Trophoblast cell (in vitro differentiated cells and primary cell): ENCODE results near the gene TRPV5.

ENCODE experiments used
- DNase-seq, 2 donors: peaks; one replicate each; pipeline ENCODE4 v3.0.0-alpha.2; 2016
- H2AFZ ChIP-seq: 2 replicates; pipeline ENCODE4 v1.6.1; 2013; ENCODE audit warnings: low read length, moderate library complexity, mild to moderate bottlenecking; ENCODE audit not compliant: insufficient read depth, poor library complexity
- H2AK5ac ChIP-seq: 2 replicates; pipeline ENCODE4 v1.6.1; 2013; ENCODE audit warnings: mild to moderate bottlenecking, low read length
- H2BK120ac ChIP-seq: 2 replicates; pipeline ENCODE4 v1.6.1; 2013; ENCODE audit warnings: low read length, mild to moderate bottlenecking, moderate library complexity; ENCODE audit not compliant: insufficient read depth, poor library complexity
- H2BK12ac ChIP-seq: 2 replicates; pipeline ENCODE4 v1.6.1; 2013; ENCODE audit warnings: mild to moderate bottlenecking, low read length, moderate library complexity
- H2BK5ac ChIP-seq: 2 replicates; pipeline ENCODE4 v1.6.1; 2013; ENCODE audit warnings: low read length, low read depth, moderate library complexity, mild to moderate bottlenecking; ENCODE audit not compliant: poor library complexity
- H3K14ac ChIP-seq: 2 replicates; pipeline ENCODE4 v1.6.1; 2013; ENCODE audit warnings: mild to moderate bottlenecking, low read length
- H3K18ac ChIP-seq: 2 replicates; pipeline ENCODE4 v1.6.1; 2013; ENCODE audit warnings: mild to moderate bottlenecking, low read length
- H3K23ac ChIP-seq: 2 replicates; pipeline ENCODE4 v1.6.1; 2013; ENCODE audit warnings: low read length
- H3K27ac ChIP-seq: 2 replicates; pipeline ENCODE4 v1.5.1; 2013; ENCODE audit warnings: low read depth, mild to moderate bottlenecking, inconsistent platforms, low read length, moderate library complexity
- H3K27me3 ChIP-seq: 2 replicates; pipeline ENCODE4 v1.6.1; 2013; ENCODE audit warnings: inconsistent platforms, mild to moderate bottlenecking, low read length, moderate library complexity; ENCODE audit not compliant: insufficient read depth
- H3K36me3 ChIP-seq, 2 experiments: 1 replicate in 1 of 2; 2 replicates in 1 of 2; pipeline ENCODE4 v1.6.1; 2013; ENCODE audit warnings: low read length in 2 of 2, mild to moderate bottlenecking in 2 of 2, moderate library complexity in 1 of 2; ENCODE audit not compliant: insufficient read depth in 2 of 2, control insufficient read depth in 1 of 2
- H3K4ac ChIP-seq: 2 replicates; pipeline ENCODE4 v1.6.1; 2013; ENCODE audit warnings: low read depth, mild to moderate bottlenecking, low read length, moderate library complexity
- H3K4me1 ChIP-seq, 2 experiments: 1 replicate in 1 of 2; 2 replicates in 1 of 2; pipeline ENCODE4 v1.6.1; 2013; ENCODE audit warnings: low read length in 2 of 2, mild to moderate bottlenecking in 2 of 2, moderate library complexity in 1 of 2; ENCODE audit not compliant: insufficient read depth in 2 of 2, control insufficient read depth in 1 of 2
- H3K4me2 ChIP-seq: 2 replicates; pipeline ENCODE4 v1.6.1; 2013; ENCODE audit warnings: inconsistent platforms, mild to moderate bottlenecking, low read length, moderate library complexity
- H3K4me3 ChIP-seq: 2 replicates; pipeline ENCODE4 v1.5.1; 2013; ENCODE audit warnings: mild to moderate bottlenecking, low read depth, low read length, inconsistent platforms
- H3K79me1 ChIP-seq: one replicate; pipeline ENCODE4 v1.6.1; 2013; ENCODE audit warnings: low read length
- H3K79me2 ChIP-seq: 2 replicates; pipeline ENCODE4 v1.6.1; 2013; ENCODE audit warnings: low read length, mild to moderate bottlenecking; ENCODE audit not compliant: control insufficient read depth, insufficient read depth, poor library complexity
- H3K9ac ChIP-seq: 2 replicates; pipeline ENCODE4 v1.6.1; 2013; ENCODE audit warnings: mild to moderate bottlenecking, low read length
- H3K9me3 ChIP-seq: 2 replicates; pipeline ENCODE4 v1.6.1; 2013; ENCODE audit warnings: low read depth, mild to moderate bottlenecking, control low read depth, inconsistent platforms, low read length; ENCODE audit not compliant: insufficient read depth
- H4K12ac ChIP-seq: 2 replicates; pipeline ENCODE4 v1.6.1; 2013; ENCODE audit warnings: low read depth, mild to moderate bottlenecking, low read length, moderate library complexity
- H4K8ac ChIP-seq: 2 replicates; pipeline ENCODE4 v1.6.1; 2013; ENCODE audit warnings: low read depth, mild to moderate bottlenecking, low read length, moderate library complexity
- H4K91ac ChIP-seq: one replicate; pipeline ENCODE4 v1.6.1; 2013; ENCODE audit warnings: low read depth, mild to moderate bottlenecking, low read length, moderate library complexity
- WGBS: extraction: QIAGEN DNeasy Blood & Tissue Kit; methylation state at CpG from one replicate; pipeline ENCODE4 v1.1.7; 2013; ENCODE audit warnings: missing lambda C conversion rate; ENCODE audit not compliant: insufficient read length, insufficient coverage; ENCODE audit errors: extremely low coverage; 5-methylcytosine and 5-hydroxymethylcytosine counted together

TRPV5 gene

GRCh38 chr7:142968229-142968628 is 34.7 kb upstream of the TRPV5 start:
- no CpG with 5 or more reads among the region's 4 CpGs for WGBS

GRCh38 chr7:142964502-142965246 is 31.1 kb upstream of the TRPV5 start:
- Histone ChIP-seq H2BK5ac (no peak overlapping the region), H2BK12ac (no peak overlapping the region), H3K27ac (no peak overlapping the region), H2BK120ac (no peak overlapping the region), H3K36me3 (no peaks in the 10 kb centered on the region), H3K79me2 (no peaks in the 10 kb centered on the region), H3K79me1 (no peaks in the 10 kb centered on the region), H3K4me2 (no peak overlapping the region), H2AFZ (no peak overlapping the region), H4K8ac (no peak overlapping the region), H3K27me3 (no peaks in the 10 kb centered on the region), H2AK5ac (no peak overlapping the region), H3K18ac (no peak overlapping the region), H3K23ac (no peak overlapping the region), H3K9me3 (no peaks in the 10 kb centered on the region), H3K4me1 (no peaks in the 10 kb centered on the region), H3K4ac (no peak overlapping the region), H4K12ac (no peak overlapping the region), H3K14ac (no peak overlapping the region), H3K4me3 (no peak overlapping the region), H4K91ac (no peak overlapping the region), H3K9ac (no peak overlapping the region)
- no CpG with 5 or more reads among the region's 6 CpGs for WGBS
- peak; percentile 49 to 68 for DNase-seq

More at GRCh38 chr7:142968229-142968628, 34.7 kb upstream of the TRPV5 start:
- no peak overlapping the region for H3K27ac ChIP-seq
- no peaks in the 10 kb centered on the region for H3K79me1 ChIP-seq
- H3K9ac ChIP-seq: no peak overlapping the region
- no peak overlapping the region for H4K8ac ChIP-seq
- no peak overlapping the region for H2AFZ ChIP-seq
- no peaks in the 10 kb centered on the region for H3K36me3 ChIP-seq
- no peak overlapping the region for H4K12ac ChIP-seq
- H4K91ac ChIP-seq: no peak overlapping the region
- no peak overlapping the region for H3K14ac ChIP-seq
- H3K23ac ChIP-seq: no peak overlapping the region
- H2BK120ac ChIP-seq: no peak overlapping the region
- DNase-seq: no peak
- no peak overlapping the region for H3K18ac ChIP-seq
- no peak overlapping the region for H3K4me2 ChIP-seq
- H3K4me3 ChIP-seq: no peak overlapping the region
- H3K79me2 ChIP-seq: no peaks in the 10 kb centered on the region
- H2BK12ac ChIP-seq: no peak overlapping the region
- H3K4ac ChIP-seq: no peak overlapping the region
- no peak overlapping the region for H2AK5ac ChIP-seq
- H2BK5ac ChIP-seq: no peak overlapping the region
- no peaks in the 10 kb centered on the region for H3K27me3 ChIP-seq
- no peaks in the 10 kb centered on the region for H3K9me3 ChIP-seq
- H3K4me1 ChIP-seq: no peaks in the 10 kb centered on the region

GRCh38 chr7:142963993-142964392 is 30.4 kb upstream of the TRPV5 start:
- H3K14ac ChIP-seq: no peak overlapping the region
- H3K9ac ChIP-seq: no peak overlapping the region
- H3K4me1 ChIP-seq: no peaks in the 10 kb centered on the region
- no peak overlapping the region for H2BK12ac ChIP-seq
- H3K79me2 ChIP-seq: no peaks in the 10 kb centered on the region
- no peak overlapping the region for H2BK5ac ChIP-seq
- no peaks in the 10 kb centered on the region for H3K27me3 ChIP-seq
- no peak overlapping the region for H3K18ac ChIP-seq
- H2BK120ac ChIP-seq: no peak overlapping the region
- DNase-seq: no peak
- no peak overlapping the region for H3K4me3 ChIP-seq
- H3K27ac ChIP-seq: no peak overlapping the region
- no peak overlapping the region for H4K91ac ChIP-seq
- no peak overlapping the region for H3K4me2 ChIP-seq
- H3K23ac ChIP-seq: no peak overlapping the region
- no peak overlapping the region for H2AK5ac ChIP-seq
- no peak overlapping the region for H4K8ac ChIP-seq
- no peaks in the 10 kb centered on the region for H3K79me1 ChIP-seq
- no peaks in the 10 kb centered on the region for H3K36me3 ChIP-seq
- no peak overlapping the region for H4K12ac ChIP-seq
- H3K9me3 ChIP-seq: no peaks in the 10 kb centered on the region
- H3K4ac ChIP-seq: no peak overlapping the region
- WGBS: 100% methylated on average over 1 of the region's 2 CpGs
- no peak overlapping the region for H2AFZ ChIP-seq

- H3K36me3 ChIP-seq: no peaks in the 10 kb centered on the region
- H3K4me3 ChIP-seq: no peak overlapping the region
- H3K79me1 ChIP-seq: no peaks in the 10 kb centered on the region
- H3K9ac ChIP-seq: no peak overlapping the region
- WGBS: no CpG with 5 or more reads among the region's 1 CpG
- H3K79me2 ChIP-seq: no peaks in the 10 kb centered on the region
- H4K8ac ChIP-seq: no peak overlapping the region
- H2BK5ac ChIP-seq: no peak overlapping the region
- H3K27ac ChIP-seq: no peak overlapping the region
- no peaks in the 10 kb centered on the region for H3K9me3 ChIP-seq
- no peak overlapping the region for H3K23ac ChIP-seq
- H4K91ac ChIP-seq: no peak overlapping the region
- no peak overlapping the region for H2BK12ac ChIP-seq
- H3K4ac ChIP-seq: no peak overlapping the region
- H2AFZ ChIP-seq: no peak overlapping the region
- DNase-seq: no peak
- H3K14ac ChIP-seq: no peak overlapping the region
- no peak overlapping the region for H4K12ac ChIP-seq
- H2AK5ac ChIP-seq: no peak overlapping the region
- no peak overlapping the region for H3K18ac ChIP-seq
- H3K4me1 ChIP-seq: peaks cover under 1 to 3% of the 10 kb centered on the region in 2 experiments
- no peak overlapping the region for H2BK120ac ChIP-seq
- H3K27me3 ChIP-seq: no peaks in the 10 kb centered on the region
- no peak overlapping the region for H3K4me2 ChIP-seq
These were observed 29.4 kb upstream of the TRPV5 start for GRCh38 chr7:142962991-142963390.
